GM15510 (cell line): ENCODE results near the gene RAMAC.

ENCODE experiments used
- POLR2A ChIP-seq: IDR thresholded peaks from 3 replicates; pipeline ENCODE4 v1.6.1; 2011; ENCODE audit warnings: borderline replicate concordance; ENCODE audit not compliant: insufficient read length; ENCODE audit errors: extremely low read depth

The RAMAC gene

DNA sequence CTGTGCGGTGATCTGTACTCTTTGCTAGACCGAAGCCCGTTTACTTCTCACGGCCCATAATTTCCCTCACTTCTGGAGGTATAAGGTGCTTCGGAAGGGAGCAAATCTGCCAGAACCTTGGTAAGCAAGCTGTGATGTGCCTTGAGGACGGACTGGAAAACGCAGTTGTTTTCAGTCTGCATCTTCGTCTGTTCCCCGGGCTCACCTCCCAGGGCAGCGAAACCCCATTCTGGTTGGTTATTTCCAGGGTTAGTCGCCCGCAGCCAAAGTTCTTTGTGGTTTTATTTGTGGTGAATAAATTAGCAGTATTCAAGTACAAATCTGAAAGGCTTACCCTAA, 401 bp downstream of the RAMAC start:
- TF ChIP-seq POLR2A = no peak

DNA sequence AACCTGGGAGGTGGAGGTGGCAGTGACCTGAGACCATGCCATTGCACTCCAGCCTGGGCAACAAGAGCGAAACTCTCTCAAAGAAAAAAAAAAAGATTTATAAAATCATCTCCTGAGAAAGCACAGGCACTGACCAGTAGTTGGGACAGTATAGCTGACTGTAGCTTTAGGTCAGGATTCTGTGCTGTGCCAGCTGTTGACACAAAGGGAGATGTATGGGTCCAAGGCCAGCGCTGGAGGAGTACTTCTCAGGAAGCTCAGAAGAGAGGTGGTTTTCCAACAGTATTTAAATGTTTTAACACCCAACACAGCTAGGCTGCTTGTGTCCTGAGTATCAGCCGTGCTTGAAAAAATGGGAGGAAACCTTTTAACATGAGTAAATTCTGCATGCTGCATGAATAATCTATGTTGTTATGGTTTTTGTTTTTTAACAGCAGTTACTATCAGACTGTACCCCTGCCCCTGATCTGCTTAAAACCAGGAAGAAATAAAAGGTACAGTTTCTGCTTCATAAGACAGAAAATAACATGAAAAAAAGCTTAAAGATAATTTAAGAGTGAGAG, 6.5 kb downstream of the RAMAC start:
- TF ChIP-seq POLR2A = no peak

DNA sequence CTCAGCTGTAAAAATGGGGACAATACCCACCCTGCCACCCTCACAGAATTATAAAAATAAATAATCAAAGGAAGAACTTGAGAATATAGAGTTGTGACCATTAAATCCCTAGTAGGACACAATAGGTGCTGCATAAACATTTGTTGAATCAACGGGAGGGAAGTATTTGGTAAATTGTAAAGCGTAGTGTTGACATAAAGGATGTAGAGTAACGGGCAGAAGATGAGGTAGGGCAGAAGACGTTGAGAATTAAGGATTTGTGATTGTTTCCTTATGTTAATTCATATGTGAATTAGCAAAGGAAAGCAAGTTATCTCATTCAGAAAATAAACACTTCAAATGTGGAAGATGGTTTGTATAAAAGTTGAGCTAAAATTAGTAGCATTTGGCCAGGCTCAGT, 7.1 kb downstream of the RAMAC start:
- TF ChIP-seq POLR2A = no peak

DNA sequence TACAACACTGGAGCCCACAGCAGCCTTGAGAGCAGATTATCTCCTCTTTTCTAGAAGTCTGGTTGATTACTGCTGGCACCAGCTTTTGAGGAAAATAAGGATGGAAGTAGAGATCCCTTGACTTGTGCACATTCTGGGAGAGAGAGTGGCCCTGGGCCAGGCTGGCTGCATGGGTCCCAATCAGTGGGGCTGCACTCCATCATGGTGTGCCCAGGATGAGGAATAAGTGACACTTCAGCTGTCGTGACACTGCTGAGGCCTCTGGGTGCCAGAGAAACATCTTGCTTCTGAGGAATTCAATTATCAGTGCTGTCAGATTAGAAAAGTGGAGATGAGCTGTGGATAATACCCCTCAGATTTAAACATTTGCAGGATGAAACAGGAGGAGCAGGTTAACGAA, 9.1 kb downstream of the RAMAC start:
- no peak for TF ChIP-seq POLR2A

DNA sequence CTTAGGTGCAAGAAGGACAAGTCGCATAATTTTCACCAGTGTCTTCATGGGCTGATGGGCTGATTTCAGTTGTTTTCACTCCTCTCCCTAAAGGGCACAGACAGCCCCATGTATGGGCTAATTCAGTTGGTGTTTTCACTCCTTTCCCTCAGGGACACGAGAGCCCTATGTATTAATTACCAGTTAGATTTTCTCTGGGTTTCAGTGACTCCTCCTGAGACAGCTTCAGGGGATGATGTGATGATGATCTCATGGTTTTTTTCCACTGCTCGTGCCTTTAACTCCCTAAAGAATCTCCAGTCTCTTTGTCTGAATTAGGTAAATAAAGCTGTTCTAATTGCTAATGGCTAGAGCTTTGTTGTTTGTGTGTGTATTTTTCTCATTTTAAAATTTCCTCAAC, 9.9 kb downstream of the RAMAC start:
- TF ChIP-seq POLR2A = no peak

DNA sequence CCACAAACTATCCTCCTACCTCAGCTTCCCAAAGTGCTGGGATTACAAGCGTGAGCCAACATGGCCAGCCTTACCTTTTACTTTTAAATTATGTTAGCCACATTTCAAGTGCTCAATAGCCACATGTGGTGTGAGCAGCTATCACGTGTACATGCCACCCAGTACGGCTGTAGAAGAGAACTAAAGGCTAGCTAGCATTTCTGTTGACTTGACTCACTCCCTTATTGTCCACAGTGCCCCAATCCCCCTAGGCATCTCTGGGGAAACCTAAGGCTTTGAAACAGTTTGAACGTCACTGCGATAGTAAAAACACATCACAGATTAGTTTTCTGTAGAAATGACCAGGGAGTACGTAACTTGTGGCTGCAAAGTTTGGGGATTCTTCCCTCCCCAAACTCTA, 13.4 kb downstream of the RAMAC start:
- no peak for TF ChIP-seq POLR2A

DNA sequence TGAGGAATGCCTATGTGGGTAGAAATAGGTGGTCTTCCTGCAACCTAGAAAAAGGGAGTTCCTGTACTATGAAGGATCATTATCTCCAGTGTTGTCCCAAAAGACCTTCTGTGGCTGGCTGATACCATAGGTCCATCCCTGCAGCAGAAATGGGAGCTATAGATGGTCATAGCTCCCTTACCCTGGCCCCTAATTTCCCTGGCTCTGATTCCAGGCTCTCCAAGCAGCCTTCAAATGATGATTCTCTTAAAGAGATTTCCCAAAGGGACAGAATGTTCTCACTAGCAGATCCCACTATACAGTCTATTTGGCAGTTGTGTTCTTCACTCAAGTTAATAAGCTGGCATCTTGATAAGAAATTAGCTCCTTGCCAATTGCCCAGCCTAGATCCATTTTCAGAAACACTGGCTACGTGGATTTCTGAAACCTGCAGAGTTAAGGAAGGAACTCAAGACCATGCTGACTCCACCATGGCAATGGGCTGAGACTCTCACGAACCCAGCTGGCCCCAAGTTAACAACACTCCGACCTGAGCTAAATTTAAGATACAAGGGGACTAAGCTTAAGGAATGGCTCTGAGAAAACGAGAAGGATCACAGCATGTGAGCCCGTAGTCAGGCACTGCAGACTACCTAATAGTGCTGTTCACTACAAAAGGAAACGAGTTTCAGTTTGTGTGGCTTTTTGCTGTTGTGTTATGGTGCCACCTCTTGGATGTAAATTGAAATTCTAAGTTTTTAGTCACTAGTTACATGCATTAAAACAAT, 14.1 kb downstream of the RAMAC start:
- TF ChIP-seq POLR2A = no peak

DNA sequence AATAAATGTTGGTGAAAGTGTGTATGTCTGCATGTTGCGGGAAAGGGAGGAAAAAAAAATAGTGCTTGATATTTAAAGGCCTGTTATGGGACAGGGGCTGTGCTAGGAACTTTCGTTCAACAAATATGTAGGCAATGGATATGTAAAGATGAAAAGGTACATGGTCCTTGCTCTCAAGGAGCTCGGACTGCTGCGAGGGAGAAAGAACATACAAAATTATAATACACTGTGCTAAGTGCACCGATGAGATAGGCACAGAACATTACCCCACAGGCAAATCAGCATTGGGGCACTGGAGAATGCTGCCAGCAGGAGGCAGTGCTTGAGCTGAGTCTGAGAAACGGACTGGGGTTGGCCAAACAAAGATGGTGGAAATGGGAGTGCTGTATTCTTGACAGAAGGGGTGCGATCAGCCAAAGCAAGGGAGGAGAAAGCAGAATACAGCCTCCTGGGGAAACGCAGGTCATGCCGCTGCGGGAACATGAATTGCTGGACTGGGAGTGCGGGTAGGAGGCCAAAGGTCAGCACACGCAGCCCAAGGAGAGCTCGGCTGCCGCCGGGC, 24.8 kb downstream of the RAMAC start:
- TF ChIP-seq POLR2A = no peak

DNA sequence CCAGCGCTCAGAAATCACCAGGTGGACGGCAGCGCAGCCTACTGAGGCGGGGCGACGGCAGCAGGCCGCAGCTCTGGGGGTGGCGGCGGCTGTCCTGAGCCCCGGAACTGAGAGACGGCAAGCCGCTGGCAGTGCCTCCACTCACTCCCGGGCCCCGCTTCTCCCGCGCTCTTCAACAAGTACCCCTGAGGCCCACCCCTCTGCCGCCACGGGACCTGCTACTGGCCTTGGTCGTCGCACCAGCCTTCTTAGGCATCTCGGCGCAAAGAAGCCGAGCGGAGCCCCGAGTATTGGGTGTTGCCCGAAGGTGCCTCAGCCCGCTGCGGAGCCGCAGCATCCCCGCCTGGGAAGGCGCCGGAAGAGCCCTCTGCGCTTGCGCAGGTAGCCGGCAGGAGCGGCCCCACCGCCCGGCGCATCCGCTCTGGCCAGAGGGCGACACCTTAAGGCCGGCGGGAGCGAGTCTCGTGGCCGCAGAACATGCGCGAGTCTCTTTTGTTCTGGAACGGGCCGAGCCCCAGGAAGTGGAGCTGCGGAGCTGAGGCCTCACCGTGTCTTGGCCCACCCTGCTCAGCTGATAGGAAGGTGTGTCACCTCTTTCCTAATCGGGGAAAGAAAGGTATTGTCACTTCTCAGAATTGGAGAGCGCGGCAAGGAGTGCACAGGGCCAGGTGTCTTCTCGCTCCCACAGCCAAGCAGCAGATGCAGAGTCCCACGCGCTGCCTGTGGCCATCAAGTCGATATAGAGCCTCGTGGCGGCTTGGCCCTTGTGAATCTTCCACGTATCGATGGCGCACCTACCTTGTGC, 25.5 kb downstream of the RAMAC start, which contains the start of gene C15orf40:
C15orf40 (minus strand) TSS at position 369 of the 805 bp plus-strand sequence; CDS start at position 337, 32 bp downstream.
- peak; percentile 89 for TF ChIP-seq POLR2A

DNA sequence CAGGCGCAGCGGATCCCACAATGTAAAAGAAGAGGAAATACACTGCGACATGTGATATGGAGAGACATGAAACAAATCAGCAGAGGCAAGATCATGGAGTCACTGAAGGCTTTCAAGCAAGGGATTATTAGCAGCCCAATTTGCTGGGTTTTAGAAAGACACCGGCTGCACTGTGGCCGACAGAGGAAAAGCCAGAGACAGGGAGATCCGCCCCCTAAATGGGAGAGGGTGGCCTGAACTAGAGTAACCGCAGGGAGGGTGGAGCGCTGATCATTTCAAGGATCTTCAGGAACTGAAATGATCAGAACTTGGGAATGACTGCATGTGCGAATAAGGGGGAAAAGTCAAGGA, 26.0 kb downstream of the RAMAC start:
- no peak for TF ChIP-seq POLR2A

DNA sequence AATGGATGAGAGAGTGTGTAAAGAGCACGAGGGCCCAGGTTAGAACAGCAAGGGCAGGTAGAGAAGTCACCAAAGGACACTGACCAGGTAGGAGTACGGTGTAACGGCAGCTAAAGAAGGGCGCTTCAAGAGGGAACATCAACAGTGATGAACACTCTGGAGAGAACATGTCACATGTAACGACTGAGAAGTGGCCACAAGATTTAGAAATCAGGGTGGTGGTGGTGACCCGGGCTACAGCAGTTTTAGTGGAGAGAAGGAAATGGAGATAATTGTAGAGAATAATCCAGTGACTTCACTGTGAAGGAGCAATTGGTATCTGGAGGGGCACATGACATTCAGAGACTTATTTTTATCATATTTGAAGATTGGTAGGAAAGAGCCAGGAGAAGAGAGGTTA, 26.6 kb downstream of the RAMAC start:
- no peak for TF ChIP-seq POLR2A

DNA sequence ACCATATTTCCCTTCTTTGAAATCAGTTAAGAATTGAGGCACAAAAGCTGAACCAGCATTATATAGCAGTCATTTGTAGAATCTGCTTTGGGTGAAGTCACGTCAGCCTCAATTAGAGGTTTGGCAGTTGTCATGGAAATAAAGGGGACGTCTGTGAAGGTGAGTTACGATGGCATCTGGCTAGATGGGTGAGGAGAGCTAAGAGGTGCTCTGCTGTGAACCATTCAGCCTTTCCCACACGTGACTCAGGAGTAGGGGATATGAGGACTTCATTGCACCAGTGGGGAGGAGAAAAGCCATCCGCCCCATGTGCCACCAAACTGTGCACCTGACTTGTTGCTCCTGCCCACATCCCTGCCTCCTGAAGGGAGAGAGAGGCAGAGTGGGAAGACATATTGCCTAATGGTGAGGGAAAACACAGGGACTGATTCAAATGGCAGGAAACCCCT, 28.2 kb downstream of the RAMAC start:
- no peak for TF ChIP-seq POLR2A

DNA sequence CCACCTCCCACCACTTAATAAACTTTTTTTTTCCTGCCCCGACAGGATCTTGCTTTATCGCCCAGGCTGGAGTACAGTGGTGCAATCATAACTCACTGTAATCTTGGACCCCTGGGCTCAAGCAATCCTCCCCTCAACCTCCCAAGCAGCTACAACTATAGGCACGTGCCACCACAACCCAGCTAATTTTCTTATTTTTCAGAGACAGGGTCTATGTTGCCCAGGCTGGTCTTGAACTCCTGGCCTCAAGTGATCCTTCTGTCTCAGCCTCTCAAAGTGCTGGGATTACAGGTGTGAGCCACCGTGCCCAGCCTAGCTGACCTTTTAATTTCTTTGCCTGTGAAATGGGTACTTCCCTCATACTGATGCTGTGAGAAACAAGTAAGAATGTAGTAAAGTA, 29.4 kb downstream of the RAMAC start:
- TF ChIP-seq POLR2A = no peak

DNA sequence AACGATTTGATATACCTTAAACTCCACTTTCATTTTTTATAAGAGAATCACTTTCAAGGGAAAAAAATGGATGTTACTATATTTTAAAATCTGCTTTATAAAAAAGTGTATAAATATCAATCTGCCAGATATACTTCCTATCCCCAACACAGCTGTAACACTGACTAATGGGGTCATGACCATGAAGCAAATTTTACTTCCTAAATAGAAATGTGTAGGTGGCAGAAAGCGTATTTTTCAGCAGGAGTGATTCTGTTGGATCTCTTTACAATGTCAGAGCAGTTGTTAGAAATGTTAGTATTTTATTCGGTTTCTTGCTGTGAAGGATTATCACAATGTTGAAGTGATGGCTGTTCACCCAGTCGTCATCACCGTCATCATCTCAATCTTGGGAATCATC, 30.9 kb downstream of the RAMAC start:
- no peak for TF ChIP-seq POLR2A

DNA sequence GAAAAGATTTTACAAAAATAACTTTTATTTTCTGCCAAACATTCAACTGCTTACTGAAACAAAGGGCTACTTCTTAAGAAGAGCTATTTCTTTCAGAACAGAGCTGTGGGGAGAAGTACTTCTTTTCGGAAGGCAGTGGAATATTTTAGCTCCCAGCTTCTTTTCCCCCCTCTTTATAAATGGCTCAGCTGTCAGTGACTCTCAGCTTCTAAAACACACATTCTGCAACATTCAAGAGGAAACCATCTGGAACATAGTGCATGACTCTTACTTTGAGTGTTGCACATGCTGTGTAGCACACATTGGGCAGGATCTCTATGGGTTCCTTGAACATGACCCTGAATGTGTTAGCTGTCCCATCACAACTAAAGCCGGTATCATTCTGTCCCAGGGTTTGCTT, 32.4 kb downstream of the RAMAC start:
- TF ChIP-seq POLR2A = no peak

DNA sequence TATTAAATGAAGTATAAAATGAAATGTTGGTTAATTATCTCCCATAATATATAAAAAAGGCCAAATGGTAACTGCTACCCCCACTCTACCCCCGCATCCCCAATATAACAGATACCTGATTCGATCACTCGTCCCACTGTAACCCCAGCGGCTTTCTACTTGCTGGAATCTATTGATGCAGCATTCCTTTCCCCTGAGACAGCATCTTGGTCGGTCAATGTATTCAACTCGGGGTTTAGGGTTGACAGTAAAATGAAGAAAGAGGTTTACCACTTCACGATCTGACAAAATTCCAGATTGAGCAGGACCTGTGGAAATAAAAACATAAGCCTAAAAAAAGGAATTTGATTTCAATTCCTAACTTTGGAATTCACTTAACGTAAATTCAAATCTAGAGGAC, 44.0 kb downstream of the RAMAC start:
- no peak for TF ChIP-seq POLR2A

DNA sequence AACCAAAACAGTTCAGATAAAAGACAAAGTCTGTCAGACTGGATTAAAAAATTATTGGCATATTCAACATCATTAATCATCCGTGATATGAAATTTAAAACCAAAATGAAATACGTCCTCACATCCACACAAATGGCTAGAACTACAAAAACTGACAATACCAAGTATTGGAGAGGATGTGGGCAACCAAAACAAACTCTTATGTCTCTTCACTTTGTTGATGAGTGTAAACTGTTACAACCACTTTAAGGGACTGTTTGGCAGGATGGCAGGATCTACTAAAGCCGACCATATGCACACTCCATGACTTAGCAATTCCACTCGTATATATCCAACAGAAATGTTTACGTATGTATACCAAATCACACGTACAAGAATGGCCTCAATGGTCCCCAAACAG, 50.2 kb downstream of the RAMAC start:
- no peak for TF ChIP-seq POLR2A

DNA sequence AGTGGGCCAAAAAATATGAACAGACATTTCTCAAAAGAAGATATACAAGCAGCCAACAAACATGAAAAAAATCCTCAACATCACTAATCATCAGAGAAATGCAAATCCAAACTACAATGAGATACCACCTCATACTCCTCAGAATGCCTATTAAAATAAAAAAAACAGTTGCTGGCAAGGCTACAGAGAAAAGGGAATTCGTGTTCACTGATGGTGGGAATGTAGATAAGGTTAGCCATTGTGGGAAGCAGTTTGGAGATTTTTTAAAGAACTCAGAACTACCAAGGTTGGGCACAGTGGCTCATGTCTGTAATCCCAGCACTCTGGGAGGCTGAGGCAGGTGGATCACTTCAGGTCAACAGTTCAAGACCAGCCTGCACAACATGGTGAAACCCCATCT, 53.2 kb downstream of the RAMAC start:
- TF ChIP-seq POLR2A = no peak
